GM21723 (cell line): Measurements from ENCODE around the gene ZNF280D.

Experiments
- ATAC-seq: cut with Tn5 transposase; IDR thresholded peaks from one replicate; pipeline ENCODE4 v1.9.1; 2021; ENCODE audit warnings: mild to moderate bottlenecking, moderate library complexity; ENCODE audit not compliant: unreplicated experiment

ZNF280D gene

DNA sequence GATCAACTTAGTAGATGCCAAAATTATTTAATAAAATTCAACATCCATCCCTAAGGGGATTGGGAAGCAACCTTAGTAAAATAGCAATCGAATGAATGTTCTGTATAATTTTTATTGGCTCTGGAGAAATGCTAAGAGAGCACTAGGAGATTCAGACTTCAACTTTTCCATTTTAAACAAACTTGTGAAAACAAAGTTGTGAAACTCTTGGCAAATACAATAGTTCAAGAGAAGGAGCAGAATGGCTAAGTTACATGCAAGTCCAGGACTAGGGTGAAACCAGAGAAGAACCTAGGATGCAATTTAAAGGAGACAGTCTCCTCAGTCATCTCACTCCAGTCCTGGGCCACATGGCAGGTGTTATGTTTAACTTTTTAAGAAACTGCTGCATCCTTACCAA is 16.7 kb upstream of the ZNF280D start:
- no peak for ATAC-seq

DNA sequence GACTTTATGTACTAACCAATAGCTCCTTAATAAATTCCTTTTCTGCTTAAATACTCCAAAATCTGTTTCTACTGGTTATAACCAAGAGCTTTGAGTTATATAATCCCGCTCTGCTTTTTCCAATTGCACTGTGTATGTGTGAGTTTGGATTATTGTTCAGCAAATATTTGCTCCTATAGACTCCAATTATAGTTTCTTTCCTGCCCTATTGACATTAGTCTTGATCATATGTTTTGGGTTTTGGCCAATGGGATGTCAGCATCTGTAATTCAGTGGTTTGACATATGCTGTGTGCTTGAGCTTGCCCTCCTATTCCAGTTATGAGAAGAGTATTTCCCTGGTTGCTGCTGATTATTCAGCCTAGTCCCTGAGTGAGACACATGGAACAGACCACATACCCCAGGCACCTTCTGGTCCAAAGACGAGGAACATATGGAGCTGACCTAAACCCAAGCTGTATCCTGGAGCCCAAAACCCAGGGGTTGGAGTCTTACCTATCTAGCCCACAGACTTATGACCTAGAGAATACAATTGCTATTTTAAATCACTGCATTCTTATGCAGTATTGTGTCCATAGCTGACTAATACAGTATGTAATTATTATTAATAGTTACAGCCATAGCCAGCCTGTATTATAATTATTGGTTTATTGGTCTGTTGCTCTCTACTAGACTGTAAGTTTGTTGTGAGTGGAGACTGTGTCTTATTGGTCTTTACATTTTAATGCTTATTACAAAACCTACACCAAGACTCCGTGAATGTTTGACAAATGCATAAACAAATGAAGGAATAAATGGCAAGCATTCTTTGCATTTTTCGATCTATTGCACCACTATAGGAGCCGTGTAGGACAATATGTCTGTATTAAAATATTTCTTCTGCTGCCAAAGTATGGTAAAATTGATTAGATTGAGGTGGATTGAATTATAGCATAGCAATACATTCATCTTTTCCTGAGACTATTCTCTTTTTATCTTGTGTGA is 11.7 kb upstream of the ZNF280D start:
- ATAC-seq, result no peak

DNA sequence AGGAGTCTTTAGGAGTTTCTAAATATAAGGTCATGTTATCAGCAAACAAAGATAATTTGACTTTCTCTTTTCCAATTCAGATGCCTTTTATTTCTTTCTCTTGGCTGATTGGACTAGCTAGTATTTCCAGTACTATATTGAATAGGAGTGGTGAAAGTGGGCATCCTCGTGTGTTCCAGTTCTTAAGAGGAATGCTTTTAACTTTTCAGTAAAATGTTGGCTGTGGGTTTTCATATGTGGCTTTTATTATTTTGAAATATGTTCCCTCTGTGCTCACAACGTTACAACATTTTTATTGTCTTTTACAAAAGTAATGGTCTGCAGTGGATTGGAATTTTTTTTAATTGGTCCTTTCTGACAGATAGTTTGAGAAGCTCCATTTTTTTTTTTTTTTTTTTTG is 8.2 kb upstream of the ZNF280D start:
- ATAC-seq, result no peak

DNA sequence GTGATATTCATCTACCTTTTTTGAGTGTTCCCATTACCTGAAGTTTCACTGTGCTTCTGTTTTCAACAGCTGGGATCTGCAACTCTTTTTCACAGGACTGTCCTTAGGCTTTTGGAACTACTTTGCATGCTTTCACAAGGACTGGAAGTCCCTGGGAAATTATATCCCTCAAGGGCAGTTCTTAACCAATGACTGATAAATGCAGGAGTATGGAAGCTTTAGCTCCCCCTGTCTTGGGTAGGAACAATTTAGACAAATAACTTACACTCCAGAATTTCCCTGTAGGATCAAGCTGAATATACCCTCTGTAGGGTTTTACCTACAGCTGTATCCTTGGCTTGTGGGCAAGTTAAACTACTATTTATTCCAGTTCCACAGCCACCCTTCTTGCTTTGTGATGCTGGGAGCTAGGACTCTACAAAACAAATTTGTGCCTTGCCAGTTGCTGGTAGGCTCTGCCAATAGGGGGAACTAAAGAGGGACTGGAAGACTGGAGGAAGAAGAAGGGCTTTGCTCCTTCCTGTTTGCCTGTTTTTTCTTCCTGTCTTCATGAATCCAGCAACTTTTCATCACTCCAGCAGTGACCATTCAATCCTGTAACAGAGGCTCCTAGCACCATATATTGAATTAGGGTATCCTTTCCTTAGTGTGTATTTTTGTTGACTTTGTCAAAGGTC is 6.8 kb upstream of the ZNF280D start:
- ATAC-seq, result no peak

DNA sequence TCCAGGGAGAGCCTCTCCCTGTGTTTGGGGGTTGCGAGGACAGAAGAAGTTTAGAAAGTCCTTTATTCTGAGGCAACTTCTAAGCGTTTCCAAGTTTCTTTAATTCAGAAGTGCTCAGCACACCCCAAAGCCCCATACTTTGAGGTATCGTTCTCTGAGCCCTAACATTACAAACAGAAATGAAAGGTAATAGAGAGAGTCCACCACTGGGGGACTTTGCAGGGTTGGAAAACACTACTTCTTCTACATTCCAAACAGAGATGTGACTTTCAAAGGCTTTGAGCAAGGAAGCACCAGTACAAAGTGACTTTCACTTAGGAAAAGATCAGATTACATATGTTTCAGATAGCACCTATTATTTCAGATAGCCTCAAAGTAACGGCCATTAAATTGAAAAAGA is 6.2 kb upstream of the ZNF280D start:
- ATAC-seq, result no peak

DNA sequence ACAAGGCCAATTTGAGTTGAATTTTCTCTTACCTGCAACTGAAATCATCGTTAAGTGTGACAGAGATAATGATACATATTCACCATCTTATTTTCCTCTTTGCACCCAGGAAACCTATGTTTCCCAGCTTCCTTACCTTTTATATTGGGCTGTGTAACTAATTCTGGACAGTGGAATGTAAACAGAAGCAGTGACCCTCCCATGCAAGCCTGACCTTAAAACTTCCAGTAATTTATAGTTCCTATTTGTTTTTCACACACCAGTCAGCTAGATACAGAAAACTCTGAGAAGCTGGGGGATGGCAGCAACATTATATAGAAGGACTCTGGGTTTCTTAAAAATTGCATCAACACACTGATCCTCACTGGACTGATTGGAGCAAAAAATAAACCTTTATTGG is 4.5 kb upstream of the ZNF280D start:
- ATAC-seq, result no peak

DNA sequence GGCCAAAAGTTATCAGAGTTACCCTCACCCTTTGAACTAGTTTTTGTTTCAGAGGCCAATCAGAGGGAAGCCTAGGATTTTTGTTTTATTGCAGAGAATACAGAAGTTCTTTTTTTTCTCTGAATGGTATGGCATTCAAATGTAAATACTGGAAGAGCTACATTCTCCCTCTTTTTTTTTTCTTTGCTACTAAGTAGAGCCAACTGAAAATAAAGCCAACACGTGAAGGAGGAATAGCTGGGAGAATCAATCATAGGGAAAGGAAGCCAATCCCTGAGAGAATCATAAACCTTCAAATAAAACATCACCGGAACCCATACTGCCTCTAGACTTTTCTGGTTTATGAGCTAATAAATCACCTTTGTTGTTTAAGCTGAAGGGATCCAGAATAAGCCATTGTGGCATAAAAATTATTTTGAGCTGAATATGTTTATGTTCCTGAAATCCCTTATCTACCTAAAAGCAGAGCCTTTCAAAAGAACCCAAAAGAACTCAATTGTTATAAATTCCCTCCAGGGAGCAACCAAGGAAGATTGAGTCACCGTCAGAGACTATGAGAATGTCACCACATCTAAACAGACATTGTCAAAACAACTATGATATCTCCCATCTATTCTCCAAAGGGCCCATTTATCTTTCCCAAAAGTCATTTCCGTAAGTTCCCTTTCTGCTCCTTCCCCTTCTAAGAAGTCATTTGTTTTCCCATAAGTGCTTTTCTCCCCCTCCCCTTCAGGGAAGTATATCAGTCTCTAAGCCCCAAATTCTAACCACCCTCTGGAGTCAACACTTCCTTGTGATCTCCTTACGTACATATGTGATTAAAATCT is 3.8 kb upstream of the ZNF280D start:
- ATAC-seq, result no peak

DNA sequence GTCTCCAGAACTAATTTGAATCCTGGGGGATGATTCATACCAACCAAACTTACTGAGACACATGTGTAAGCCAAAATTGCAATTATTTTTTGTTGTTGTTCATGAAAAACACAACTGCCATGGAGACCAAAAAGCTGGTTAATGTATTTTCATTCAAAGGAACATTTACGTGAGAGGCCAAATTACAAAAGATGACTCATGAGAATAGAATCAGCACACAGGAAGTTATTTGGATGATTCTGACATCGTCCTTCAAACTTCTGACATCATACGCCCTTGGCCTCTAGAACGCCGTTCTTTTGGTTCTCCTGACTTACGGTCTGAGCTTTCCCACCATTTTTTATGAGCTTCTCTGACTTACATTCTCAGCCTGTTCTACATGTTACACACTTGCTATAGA is 3.0 kb upstream of the ZNF280D start:
- no peak for ATAC-seq

DNA sequence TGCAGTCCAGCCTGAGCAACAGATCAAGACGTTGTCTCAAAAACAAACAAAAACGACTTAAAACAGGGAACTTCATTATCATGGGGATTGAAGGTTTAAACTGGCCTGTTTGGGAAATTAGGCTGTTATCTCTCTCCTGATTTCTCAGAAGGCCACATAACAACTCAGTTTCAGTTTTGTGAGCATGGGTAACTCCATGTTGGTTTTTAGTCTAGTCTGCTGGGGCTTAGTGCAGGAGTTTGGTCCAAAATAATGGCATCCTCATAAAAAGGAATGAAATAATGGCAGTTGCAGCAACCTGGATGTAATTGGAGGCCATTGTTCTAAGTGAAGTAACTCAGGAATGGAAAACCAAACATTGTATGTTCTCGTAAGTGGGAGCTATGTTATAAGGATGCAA is 2.3 kb upstream of the ZNF280D start:
- no peak for ATAC-seq

DNA sequence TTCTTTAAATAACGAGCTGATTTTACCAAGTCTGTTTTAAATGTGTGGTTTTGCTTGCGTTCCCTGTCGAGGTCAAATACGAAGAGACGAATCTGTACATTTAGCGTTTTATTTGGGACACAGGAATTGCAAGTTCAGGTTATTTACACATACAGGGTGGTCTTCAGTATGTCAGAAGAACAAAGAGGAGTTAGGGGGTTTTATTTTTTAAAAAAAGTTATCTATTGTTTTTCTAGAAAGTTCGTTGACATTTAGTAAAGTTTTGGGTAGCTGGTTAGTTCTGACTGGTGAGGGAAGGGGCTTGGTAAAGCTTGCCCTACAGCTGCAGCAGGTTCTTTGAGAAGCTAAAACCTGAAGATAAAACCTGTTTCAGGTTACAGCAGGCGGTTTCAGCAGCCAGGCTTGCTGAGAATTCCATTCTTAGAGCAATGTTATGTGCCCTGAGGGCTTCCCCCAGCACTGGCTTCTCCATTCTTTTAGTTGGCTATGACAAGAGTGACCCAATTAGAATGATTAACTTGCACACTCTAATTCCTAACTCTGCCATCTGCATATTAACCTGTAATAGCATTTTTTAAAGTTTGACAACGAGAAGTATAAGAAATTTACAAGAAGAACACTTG is 815 bp upstream of the ZNF280D start:
- ATAC-seq, result no peak

DNA sequence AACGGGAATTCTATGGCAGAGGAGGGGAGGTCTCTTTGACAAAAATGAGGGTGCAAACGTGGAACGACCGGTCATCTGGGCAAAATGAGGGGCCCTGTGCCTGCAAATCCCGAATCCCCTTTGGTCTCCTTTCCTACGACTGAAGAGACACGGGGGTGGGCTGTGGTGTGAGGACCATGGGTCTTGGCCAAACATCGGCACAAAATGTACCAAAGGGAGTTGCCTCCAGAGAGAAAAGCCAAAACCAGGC is 498 bp downstream of the ZNF280D start:
- no peak for ATAC-seq

DNA sequence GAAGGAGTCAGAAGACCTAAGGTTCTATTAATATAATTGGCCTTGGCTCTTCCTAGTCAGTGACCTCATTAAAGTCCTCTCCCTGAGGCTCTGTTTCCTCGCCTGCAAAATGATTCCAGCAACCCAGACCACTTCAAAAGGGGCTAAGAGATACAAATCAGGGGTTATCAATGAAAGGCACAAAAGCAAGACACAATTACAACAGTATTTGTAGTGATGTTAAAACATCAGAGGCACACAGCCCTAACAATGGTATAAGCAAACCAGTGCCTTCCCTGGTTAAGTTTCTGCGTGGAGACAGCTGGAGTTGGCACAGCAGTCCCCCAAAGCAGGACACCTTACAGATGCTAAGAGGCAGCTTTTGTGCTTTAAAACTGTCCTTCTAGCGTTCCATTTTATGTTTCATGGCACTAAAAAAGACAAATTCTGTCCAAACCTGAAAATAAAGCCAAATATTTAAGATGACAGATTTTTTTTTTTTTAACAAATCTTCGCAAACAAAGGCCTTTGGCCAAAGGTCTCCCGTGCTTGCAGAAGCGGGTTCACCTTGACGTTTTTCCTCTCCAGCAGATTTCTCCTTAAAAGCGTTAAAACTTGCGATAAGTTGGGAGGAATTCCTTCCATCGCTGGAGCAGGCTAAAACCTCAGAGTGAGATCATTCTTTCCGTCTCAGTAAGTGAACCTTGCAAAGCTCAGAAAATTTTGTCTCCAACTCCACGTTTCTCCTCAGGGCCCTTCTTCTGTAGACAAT is 999 bp downstream of the ZNF280D start:
- peak; percentile 8 for ATAC-seq

DNA sequence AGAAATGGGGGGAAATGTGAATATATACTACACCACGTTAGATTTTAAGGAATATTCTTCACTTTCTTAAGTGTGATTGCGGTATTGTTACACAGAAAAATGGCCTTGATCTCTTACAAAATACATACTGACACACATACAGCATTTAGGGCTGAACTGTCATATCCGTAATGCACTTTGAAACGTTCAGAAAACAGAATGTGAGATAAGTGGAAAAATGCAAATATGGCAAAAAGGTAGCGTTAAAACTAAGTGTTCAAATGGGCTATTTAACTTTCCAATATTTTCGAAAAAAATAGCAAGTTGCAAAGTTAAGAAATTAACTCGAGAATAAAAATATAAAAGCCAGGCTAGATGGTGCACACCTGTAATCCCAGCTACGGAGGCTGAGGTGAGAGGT is 1.8 kb downstream of the ZNF280D start:
- no peak for ATAC-seq

DNA sequence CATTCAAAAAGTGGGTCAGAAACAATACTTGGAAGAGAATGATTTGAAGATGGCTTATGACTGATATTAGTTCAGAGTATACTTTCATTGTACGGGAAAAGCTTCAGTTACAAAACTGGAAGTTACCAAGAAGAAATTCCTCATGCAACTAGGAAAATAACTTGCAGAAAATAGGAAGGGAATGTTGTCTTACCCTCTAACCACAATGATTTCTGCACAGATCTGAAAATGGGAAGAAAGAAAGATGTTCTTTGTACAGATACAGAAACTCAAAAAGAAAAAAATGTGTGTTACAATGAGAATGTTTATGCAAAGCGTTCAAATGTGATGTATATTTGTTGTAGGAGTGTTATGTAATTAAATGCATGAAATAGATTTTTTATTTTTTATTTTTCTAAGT is 3.7 kb downstream of the ZNF280D start:
- ATAC-seq, result no peak

DNA sequence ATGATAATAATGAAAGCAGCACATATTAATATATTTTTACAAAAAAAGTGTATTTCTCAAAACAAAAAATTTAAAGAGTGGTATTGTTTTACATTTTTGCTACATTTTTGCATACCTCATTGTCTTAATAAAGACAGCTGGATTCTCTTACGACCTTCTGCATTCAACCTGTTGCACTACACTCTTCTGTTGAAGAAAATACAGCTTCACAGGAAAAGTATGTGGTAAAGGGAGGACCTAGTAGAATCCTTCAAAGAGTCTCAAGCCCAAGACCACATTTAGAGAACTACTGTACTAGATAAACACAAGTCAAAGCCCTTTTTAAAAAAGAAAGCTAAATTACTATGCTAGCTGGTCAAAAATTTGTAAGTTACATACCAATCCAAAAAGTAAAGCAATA is 7.9 kb downstream of the ZNF280D start:
- no peak for ATAC-seq

DNA sequence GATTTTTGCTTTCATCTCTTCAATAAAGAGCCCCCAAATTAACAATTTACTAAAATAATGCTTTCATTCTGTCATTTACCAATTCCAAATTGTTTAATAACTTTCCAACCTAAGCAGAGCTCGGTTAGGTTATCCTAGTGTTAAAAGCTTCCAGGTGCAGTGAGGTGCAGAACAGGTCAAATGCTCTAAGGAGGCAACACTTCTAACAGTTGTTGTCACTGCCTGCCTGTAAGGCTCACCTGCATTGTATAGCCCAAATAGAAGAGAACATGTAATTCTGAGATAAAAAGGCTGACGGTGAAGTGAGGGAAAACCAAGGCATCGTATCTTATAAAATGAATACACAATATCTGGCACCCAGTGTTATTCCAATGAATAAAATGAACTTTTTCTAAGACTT is 9.1 kb downstream of the ZNF280D start:
- no peak for ATAC-seq

DNA sequence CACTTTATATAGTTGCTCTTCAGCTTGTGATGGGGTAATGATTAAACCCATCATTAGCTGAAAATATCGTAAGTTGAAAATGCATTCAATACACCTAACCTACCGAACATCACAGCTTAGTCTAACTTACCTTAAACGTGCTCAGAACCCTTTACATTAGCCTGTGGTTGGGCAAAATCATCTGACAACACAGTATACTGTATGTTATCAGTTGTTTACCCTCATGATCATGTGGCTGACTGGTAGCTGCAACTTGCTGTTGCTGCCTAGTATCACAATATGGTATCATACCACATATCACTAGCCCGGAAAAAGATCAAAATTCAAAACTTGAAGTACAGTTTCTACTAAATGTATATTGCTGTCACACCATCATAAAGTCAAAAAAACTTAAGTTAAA is 9.5 kb downstream of the ZNF280D start:
- no peak for ATAC-seq

DNA sequence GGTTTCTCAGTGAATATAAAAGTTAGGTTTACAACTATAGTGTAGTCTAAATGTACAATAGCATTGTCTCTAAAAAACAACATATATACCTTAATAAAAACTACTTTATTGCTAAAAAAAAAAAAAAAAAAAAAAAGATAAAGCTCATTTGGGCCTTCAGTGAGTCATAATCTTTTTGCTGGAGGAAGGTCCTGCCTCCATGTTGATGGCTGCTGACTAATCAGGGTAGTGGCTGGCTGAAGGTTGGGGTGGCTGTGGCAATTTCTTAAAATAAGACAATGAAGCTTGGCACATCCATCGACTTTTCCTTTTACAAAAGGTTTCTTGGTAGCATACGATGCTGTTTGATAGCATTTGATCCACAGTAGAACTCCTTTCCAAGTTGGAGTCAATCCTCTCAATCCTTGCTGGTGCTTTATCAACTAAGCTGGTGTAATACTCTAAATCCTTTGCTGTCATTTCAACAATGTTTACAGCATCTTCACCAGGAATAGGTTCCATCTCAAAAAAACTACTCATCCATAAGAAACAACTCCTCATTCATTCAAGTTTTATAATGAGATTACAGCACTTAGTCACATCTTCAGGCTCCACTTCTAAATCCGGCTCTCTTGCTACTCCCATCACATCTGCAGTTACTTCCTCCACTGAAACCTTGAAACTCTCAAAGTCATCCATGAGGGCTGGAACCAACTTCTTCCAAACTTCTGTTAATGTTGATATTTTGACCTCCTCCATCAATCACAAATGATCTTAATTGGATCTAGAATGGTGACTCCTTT is 13.3 kb downstream of the ZNF280D start:
- ATAC-seq, result no peak

DNA sequence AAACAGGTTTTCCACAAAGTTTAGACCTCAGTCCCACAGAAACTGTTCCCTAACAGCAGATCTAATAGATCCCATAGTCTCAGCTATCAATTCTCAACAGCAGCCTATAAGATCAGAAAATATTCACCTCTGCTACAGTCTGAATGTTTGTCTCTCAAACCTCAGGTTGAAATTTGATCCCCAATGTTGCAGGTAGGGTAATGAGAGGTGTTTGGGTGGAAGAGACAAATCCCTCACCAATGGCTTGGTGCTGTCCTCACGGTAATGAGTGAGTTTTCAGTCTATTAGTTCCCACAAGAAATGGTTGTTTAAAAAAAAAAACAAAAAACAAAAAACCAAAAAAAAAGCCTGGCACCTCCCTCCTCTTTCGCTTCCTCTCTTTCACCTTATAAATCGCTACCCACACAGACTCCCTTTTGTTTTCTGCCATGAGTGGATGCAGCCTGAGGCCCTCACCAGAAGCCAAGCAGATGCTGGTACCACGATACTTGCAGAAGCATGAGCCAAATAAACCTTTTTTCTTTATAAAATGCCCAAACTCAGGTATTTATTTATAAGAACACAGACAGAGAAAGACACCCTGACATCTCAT is 14.2 kb downstream of the ZNF280D start:
- peak; percentile 51 for ATAC-seq
